HEK293T (cell line): ENCODE results near the gene CCDC88C.

Experiments used
- CTBP1 ChIP-seq: fragments of 450-650 bp; IDR thresholded peaks from 2 replicates; pipeline ENCODE4 v1.6.1; 2016; ENCODE audit warnings: borderline replicate concordance
- FOXA1 ChIP-seq: fragments of 450-650 bp; IDR thresholded peaks from 2 replicates; pipeline ENCODE4 v1.6.1; 2016; ENCODE audit warnings: mild to moderate bottlenecking
- FOXM1 ChIP-seq: fragments of 450-650 bp; IDR thresholded peaks from 2 replicates; pipeline ENCODE4 v1.6.1; 2017; ENCODE audit warnings: mild to moderate bottlenecking, borderline replicate concordance
- L3MBTL2 ChIP-seq: fragments of 450-650 bp; conservative IDR thresholded peaks from 2 replicates; pipeline ENCODE4 v1.6.1; 2016; ENCODE audit warnings: mild to moderate bottlenecking
- NFRKB ChIP-seq: fragments of 450-650 bp; IDR thresholded peaks from 2 replicates; pipeline ENCODE4 v1.6.1; 2016; ENCODE audit warnings: mild to moderate bottlenecking, moderate library complexity
- TARDBP ChIP-seq: fragments of 450-650 bp; IDR thresholded peaks from 2 replicates; pipeline ENCODE4 v1.6.1; 2016
- ZNF384 ChIP-seq: fragments of 450-650 bp; IDR thresholded peaks from 2 replicates; pipeline ENCODE4 v1.6.1; 2016

DNA sequence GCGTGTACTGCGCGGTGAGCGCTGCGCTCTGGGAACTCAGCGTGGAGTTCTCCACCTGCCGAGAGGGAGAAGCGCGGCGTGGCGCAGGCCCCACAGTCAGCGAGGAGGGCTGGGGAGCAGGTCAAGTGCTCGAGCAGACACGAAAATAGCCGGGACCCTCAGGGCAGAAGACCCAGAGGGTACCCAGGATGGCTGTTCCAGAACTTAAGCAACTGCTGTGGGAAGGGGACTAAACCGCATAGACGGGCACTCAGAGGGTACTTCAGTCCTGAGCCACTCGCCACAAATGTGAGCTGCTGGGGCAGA lies 113.7 kb downstream of the CCDC88C start:
- TF ChIP-seq FOXM1 = no peak
- no peak for TF ChIP-seq ZNF384
- TF ChIP-seq L3MBTL2 = no peak
- no peak for TF ChIP-seq TARDBP
- TF ChIP-seq FOXA1 = no peak
- no peak for TF ChIP-seq CTBP1
- TF ChIP-seq NFRKB = no peak
